Measurements from ENCODE around the gene CDCA4. TPM values are rescaled to one million over a fixed set of nuclear protein-coding genes. Genes with fewer than 3 reads are reported as not detected.

The CDCA4 gene
- total RNA-seq, 6 experiments from 2014 or later: 11.6 to 20.3 (median 18.4) TPM

DNA sequence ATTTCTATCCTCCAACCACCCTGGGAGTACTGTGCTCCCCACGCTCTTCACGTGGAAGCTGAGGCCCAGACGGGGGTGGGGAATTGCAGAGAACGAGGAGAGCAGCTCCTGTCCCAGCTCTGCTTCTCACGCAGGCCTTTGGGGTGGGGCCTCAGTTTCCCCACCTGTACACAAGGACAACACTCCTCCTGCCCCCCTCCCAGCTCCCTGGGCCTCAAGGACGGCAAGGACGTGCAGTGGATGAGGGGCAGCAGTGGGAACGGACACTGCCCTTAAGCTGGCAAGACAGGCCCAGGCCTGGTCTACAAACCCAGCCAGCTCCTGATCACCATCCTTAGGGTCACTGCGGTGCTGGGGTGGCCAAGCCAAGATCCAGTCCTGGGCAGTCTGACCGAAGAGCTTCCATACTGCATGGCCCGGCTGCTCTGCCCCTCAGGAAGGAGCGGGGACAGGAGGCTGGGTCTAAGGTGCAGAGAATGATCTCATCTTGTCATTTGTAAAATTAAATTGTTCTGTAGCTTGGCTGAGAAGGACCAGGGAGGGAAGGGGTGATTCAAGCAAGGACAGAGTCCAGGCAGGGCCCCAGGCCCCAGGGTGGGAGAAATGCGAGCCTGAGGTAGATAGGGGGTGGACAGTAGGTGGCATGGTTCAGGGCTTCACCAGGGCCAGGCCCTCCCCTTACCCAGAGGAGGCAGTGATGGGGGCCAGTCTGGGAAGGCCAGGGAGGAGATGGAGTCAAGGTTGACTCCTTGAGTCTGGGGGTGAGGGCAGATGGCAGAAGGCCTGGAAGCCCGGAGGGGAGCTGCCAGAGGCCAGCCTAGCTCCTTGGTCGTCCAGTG lies 36.6 kb downstream of the CDCA4 start:
- H3K4me3 Mint-ChIP-seq: peak overlapping the region; percentile 53
- H3K27ac Mint-ChIP-seq: peak overlapping the region; percentile 63
- DNase-seq: no peak
- H3K4me1 Mint-ChIP-seq (ENCODE audit: low read depth): peaks cover 12% of the 10 kb centered on the region
- no peaks in the 10 kb centered on the region for H3K36me3 Mint-ChIP-seq (ENCODE audit: low read depth)
- TF ChIP-seq, protein P1, sequence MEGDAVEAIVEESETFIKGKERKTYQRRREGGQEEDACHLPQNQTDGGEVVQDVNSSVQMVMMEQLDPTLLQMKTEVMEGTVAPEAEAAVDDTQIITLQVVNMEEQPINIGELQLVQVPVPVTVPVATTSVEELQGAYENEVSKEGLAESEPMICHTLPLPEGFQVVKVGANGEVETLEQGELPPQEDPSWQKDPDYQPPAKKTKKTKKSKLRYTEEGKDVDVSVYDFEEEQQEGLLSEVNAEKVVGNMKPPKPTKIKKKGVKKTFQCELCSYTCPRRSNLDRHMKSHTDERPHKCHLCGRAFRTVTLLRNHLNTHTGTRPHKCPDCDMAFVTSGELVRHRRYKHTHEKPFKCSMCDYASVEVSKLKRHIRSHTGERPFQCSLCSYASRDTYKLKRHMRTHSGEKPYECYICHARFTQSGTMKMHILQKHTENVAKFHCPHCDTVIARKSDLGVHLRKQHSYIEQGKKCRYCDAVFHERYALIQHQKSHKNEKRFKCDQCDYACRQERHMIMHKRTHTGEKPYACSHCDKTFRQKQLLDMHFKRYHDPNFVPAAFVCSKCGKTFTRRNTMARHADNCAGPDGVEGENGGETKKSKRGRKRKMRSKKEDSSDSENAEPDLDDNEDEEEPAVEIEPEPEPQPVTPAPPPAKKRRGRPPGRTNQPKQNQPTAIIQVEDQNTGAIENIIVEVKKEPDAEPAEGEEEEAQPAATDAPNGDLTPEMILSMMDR (IDR thresholded peaks at IDR 0.05): no peak
- H3K27me3 Mint-ChIP-seq (ENCODE audit: insufficient read depth): no peaks in the 10 kb centered on the region; the same call in 1 of the 2 replicates
- no peaks in the 10 kb centered on the region for H3K9me3 Mint-ChIP-seq

DNA sequence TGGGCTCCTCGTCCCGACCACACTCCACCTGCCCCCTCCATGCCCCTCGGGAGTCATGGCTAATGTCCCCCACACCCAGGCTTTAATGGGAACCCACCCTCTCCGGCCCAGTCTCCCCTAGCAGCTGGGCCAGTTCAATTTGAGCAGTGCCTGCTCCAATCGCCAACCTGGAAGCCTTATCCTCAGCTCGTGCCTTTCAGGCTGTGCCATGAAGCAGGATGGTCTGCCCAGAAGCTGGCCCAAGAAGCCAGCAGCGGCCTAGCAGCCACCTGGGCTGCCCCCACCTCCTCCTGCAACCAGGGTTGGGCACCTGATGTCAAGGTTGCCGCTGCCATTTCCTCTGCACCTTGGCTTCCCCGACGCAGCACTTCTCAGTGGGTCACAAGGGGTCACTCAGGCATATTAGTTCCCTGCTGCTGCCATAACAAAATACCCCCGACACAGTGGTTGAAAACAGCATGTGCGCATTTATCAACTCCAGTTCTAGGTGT lies 37.6 kb downstream of the CDCA4 start:
- TF ChIP-seq, protein P1 (IDR thresholded peaks at IDR 0.05): no peak
- H3K4me3 Mint-ChIP-seq: no peak overlapping the region
- H3K36me3 Mint-ChIP-seq (ENCODE audit: low read depth): no peaks in the 10 kb centered on the region
- no peaks in the 10 kb centered on the region for H3K9me3 Mint-ChIP-seq
- DNase-seq: no peak
- H3K4me1 Mint-ChIP-seq (ENCODE audit: low read depth): peaks cover 12% of the 10 kb centered on the region
- no peak overlapping the region for H3K27ac Mint-ChIP-seq
- H3K27me3 Mint-ChIP-seq (ENCODE audit: insufficient read depth): no peaks in the 10 kb centered on the region; the same call in 1 of the 2 replicates

DNA sequence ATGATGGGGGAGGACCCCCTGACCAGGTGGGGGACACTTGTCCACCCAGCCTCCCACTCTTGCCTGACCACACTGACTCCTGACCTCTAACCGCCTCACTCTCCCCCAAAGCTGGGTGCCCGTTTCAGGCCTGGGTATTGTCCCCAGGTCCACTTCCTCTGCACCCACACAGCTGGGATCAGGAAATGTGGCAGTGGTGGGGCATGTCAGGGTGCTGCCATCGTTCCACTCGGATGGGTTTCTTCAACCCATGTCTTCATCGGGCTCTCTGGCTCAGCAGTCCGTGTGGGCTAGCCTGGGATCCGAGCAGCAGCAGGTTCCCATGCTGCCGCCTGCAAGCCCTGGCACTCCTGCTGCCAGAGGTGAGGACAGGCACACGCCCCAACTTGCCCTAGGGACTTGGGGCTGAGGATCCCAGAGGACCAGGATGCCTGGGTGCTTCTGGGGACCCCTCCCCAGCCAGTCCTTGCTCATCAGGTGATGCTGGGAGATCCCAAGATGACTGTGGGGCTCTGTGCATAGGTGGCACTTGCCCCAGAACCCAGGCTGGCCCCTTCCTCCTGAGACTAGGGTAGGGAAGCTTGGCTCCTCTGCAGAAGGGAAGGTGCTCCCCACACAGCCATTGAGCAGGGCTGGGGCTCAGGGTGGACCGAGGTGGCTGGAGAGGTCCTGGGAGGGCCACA lies 38.2 kb downstream of the CDCA4 start:
- no peaks in the 10 kb centered on the region for H3K36me3 Mint-ChIP-seq (ENCODE audit: low read depth)
- TF ChIP-seq, protein P1 (IDR thresholded peaks at IDR 0.05): no peak
- no peaks in the 10 kb centered on the region for H3K9me3 Mint-ChIP-seq
- H3K27ac Mint-ChIP-seq: no peak overlapping the region
- no peak overlapping the region for H3K4me3 Mint-ChIP-seq
- H3K4me1 Mint-ChIP-seq (ENCODE audit: low read depth): peaks cover 13% of the 10 kb centered on the region
- H3K27me3 Mint-ChIP-seq (ENCODE audit: insufficient read depth): no peaks in the 10 kb centered on the region; the same call in 1 of the 2 replicates
- no peak for DNase-seq

DNA sequence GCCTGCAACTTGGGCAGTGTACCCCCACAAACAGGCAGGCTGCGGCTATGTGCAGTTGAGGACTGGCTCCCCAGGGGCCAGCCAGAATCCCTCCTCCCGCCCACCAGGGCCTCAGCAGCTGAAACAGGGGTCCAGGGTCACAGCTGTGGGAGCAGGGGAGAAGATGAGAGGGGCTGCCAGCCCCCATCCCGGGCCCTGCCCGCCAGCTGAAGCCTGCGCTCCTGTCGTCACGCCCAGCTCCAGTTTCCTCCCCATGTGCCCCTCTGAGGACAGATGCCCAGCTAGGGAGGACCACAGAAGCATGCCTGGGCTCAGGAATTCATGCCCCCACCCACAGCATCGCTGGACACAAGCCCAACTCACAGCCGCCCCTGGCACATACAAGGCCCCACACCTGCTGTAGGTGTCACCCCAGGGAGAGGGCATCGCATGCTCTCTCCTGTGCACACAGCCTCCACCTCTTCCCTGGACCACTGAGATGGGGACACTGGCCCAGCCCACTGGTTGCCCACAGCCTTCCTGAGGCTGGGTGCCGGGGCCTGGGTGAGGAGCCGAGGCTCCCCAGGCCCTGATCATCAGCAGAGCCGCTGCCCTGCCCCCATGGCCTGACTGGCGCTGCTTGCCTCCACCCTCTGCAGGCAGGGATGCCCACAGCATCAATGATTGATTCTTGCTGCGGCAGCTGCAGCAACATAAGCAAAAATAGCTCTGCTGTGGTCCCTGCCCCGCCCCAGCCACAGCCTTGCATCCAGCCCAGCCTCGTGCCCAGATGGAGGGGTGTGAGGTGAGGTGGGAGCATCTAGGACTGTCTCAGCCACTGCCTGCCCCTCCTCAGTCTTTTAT lies 39.0 kb downstream of the CDCA4 start:
- no peak overlapping the region for H3K27ac Mint-ChIP-seq

More for the DNA sequence above, 39.0 kb downstream of the CDCA4 start:
- DNase-seq: no peak
- no peaks in the 10 kb centered on the region; the same call in 1 of the 2 replicates for H3K27me3 Mint-ChIP-seq (ENCODE audit: insufficient read depth)
- no peak overlapping the region for H3K4me3 Mint-ChIP-seq
- H3K9me3 Mint-ChIP-seq: no peaks in the 10 kb centered on the region
- peaks cover 10% of the 10 kb centered on the region; the same call in 1 of the 2 replicates for H3K4me1 Mint-ChIP-seq (ENCODE audit: low read depth)
- TF ChIP-seq, protein P1 (IDR thresholded peaks at IDR 0.05): no peak
- H3K36me3 Mint-ChIP-seq (ENCODE audit: low read depth): no peaks in the 10 kb centered on the region
